HPDE6-E6E7 (cell line): ENCODE data around the gene ACOD1.

Source experiments
- DNase-seq: peaks from one replicate; pipeline ENCODE4 v3.0.0; 2011; ENCODE audit warnings: missing footprints; ENCODE audit errors: extremely low spot score

ACOD1 gene

GRCh38 chr13:76991796-76992547 is 43.7 kb downstream of the ACOD1 start, which contains the start of gene CLN5:
Gene CLN5, plus strand, starts transcription at chr13:76992081. Its CDS starts 18 bp downstream, at chr13:76992099.
- DNase-seq = peak; percentile 95

- DNase-seq = no peak
These were observed 44.3 kb downstream of the ACOD1 start for GRCh38 chr13:76992548-76993001.

- DNase-seq = no peak
These were observed 44.7 kb downstream of the ACOD1 start for GRCh38 chr13:76993021-76993420.

GRCh38 chr13:76993473-76993872 is 45.2 kb downstream of the ACOD1 start:
- DNase-seq = no peak

GRCh38 chr13:76994281-76994680 is 46.0 kb downstream of the ACOD1 start:
- DNase-seq = no peak

GRCh38 chr13:77000475-77000874 is 52.2 kb downstream of the ACOD1 start:
- DNase-seq = no peak

GRCh38 chr13:77001540-77001939 is 53.2 kb downstream of the ACOD1 start:
- DNase-seq = no peak

GRCh38 chr13:77001963-77002587 is 53.8 kb downstream of the ACOD1 start:
- DNase-seq = no peak

- no peak for DNase-seq
These were observed 54.4 kb downstream of the ACOD1 start for GRCh38 chr13:77002590-77003190.
